ENCODE measurements around the gene NAALADL2. TPM values are rescaled to one million over a fixed set of nuclear protein-coding genes. Genes with fewer than 3 reads are reported as not detected.

Gene NAALADL2
- total RNA-seq, 1 experiment from 2014 or later: 4.7 TPM

DNA sequence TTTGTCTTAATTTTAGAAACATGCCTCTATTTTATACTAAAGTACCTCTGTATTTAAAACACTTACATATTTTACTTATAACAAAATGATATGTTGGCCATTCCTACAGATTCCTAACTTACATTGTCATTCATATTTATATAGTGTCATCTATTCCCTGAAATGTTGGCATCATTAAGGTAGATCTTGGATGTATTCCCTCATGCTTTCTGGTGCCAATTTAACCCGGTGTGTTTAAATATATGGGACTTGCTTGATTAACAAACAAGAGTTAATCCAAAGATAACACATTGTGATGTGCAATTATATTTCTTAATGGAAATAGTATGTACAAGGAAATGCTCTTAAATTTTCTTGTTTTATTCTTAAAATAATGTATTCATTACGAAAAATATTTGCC is 352.3 kb downstream of the NAALADL2 start:
- H3K9me3 ChIP-seq (replicated peaks): no peaks in the 10 kb centered on the region
- no peak overlapping the region for H3K4me3 ChIP-seq
- no peaks in the 10 kb centered on the region for H3K27me3 ChIP-seq (replicated peaks)
- no peaks in the 10 kb centered on the region; the same call in 1 of the 2 replicates for H3K4me1 ChIP-seq (replicated peaks)
- H3K36me3 ChIP-seq: no peaks in the 10 kb centered on the region
- H3K27ac ChIP-seq: no peak overlapping the region
- no peak for DNase-seq (ENCODE audit: low read depth in 1 of 2, low spot score in 2 of 2)

DNA sequence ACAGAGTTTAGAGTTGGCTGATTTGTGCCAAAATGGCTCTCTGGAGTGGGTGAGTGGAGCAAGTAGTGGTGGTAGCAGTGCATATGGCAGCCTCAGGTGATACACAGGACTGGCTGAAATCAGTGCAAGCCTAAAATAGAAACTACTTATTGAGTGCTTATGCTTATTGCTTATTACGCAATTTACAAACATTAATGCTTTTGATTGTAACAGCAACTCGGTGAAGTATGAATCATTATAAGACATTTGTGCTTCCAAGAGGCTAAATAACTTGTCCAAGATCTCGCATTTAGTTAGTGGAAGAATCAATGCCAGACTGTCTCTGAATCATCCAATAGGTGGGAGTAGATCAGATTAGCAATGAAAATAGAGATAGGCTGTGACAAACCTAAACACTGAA is 353.8 kb downstream of the NAALADL2 start:
- Histone ChIP-seq H3K9me3 (replicated peaks) (no peaks in the 10 kb centered on the region), H3K4me3 (no peak overlapping the region), H3K36me3 (no peaks in the 10 kb centered on the region), H3K27ac (no peak overlapping the region), H3K4me1 (replicated peaks) (no peaks in the 10 kb centered on the region), H3K27me3 (replicated peaks) (no peaks in the 10 kb centered on the region)
- no peak for DNase-seq (ENCODE audit: low read depth in 1 of 2, low spot score in 2 of 2)

DNA sequence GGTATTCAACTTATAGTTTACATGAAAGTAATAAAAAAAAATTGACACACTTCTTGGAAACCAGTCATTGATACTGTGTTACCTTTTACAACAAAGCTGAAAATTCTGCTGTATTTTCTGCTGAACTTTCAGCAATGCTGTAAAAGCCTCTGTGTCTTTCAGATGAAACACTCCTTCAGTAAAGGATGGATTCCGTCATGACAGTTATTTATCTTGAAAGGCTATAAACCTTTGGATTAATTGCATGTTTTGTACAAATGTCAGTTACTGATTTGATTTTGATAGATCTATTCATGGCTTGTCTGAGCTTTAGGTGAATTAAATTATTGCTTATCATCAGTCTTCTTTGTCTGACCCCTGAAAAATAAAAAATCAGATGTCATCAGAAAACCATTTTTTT is 355.1 kb downstream of the NAALADL2 start:
- Histone ChIP-seq H3K27me3 (replicated peaks) (no peaks in the 10 kb centered on the region), H3K36me3 (no peaks in the 10 kb centered on the region), H3K4me3 (no peak overlapping the region), H3K9me3 (replicated peaks) (no peaks in the 10 kb centered on the region), H3K27ac (no peak overlapping the region), H3K4me1 (replicated peaks) (no peaks in the 10 kb centered on the region)
- no peak for DNase-seq (ENCODE audit: low read depth in 1 of 2, low spot score in 2 of 2)

DNA sequence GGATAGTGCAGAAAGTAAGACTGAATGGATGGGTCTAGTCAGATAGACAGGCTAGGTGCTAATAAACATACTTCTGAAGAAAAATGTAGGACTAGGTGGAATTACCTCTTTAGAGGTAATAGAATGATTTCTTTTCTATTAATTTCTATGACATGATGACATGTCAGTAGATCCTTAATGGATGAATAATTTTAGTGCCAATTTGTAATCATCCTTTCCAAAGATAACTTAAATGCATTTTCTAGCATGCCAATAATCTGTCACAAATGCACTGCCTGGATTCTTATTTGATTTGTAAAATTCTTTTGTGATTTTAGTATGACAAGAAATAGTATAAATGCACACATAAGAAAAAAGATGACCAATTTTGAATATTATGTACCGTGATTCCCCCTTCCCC is 356.7 kb downstream of the NAALADL2 start:
- Histone ChIP-seq H3K36me3 (no peaks in the 10 kb centered on the region), H3K27me3 (replicated peaks) (no peaks in the 10 kb centered on the region), H3K9me3 (replicated peaks) (no peaks in the 10 kb centered on the region), H3K4me1 (replicated peaks) (no peaks in the 10 kb centered on the region), H3K4me3 (no peak overlapping the region), H3K27ac (no peak overlapping the region)
- no peak for DNase-seq (ENCODE audit: low read depth in 1 of 2, low spot score in 2 of 2)

DNA sequence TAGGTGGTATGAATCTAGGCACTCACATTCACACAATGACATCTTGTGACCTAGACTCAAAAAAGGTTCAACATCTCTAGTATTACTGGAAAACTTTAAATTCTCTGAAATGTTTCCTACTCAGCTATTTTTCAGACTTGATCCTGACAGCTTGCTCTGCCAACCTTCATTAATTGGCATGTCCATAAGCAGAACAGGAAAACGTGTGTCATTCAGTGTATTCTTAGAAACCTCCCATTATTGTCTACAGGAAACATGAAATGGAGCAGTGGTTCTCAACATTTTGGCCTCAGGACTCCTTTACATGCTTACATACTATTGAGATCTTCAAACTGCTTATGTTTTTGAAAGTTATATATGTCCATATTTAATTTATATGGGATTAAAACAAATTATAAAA is 363.2 kb downstream of the NAALADL2 start:
- no peak for DNase-seq (ENCODE audit: low read depth in 1 of 2, low spot score in 2 of 2)
- H3K36me3 ChIP-seq: no peaks in the 10 kb centered on the region
- no peak overlapping the region for H3K4me3 ChIP-seq
- H3K4me1 ChIP-seq (replicated peaks): no peaks in the 10 kb centered on the region
- H3K9me3 ChIP-seq (replicated peaks): no peaks in the 10 kb centered on the region
- H3K27ac ChIP-seq: no peak overlapping the region
- no peaks in the 10 kb centered on the region for H3K27me3 ChIP-seq (replicated peaks)

DNA sequence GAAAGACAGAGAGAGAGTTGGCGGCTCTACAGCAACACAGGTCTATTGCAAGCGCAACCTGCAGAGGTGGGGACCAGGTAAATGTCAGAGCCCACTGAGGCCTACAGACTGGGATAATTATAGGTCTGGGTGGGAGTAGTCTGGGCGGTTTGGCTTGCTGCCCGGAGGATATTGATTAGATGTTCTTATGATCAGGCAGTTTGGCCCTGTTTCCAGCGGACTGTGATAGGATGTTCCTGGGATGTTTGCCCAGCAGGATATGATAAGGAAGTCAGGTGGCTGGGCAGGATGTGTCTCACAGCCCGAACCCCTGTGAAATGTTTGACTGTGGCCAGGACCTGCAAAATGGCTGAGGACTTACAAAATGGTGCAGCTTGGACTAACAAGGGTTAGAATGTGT is 364.9 kb downstream of the NAALADL2 start:
- no peaks in the 10 kb centered on the region for H3K36me3 ChIP-seq
- no peak for DNase-seq (ENCODE audit: low read depth in 1 of 2, low spot score in 2 of 2)
- no peaks in the 10 kb centered on the region for H3K4me1 ChIP-seq (replicated peaks)
- H3K9me3 ChIP-seq (replicated peaks): no peaks in the 10 kb centered on the region
- H3K27ac ChIP-seq: no peak overlapping the region
- H3K4me3 ChIP-seq: no peak overlapping the region
- no peaks in the 10 kb centered on the region for H3K27me3 ChIP-seq (replicated peaks)

DNA sequence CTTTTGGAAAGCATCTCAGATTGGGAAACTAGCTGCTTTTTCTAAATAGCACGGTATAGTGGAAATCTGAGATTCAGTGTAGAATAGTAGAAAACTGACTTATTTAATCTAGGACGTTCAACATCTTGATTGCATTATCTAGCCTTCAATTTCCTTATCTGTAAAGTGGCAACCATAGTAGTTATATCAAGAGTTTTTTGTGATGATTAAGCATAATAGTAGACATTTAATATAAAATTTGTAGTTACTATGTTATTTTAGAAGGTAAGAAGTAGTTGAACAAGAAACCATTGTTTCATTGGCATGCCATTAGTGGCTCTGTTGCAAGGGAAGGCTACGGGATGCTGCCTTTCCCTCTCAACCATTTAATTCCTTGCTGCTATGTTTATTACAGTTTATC is 367.3 kb downstream of the NAALADL2 start:
- DNase-seq (ENCODE audit: low read depth in 1 of 2, low spot score in 2 of 2): no peak
- no peak overlapping the region for H3K27ac ChIP-seq
- H3K36me3 ChIP-seq: no peaks in the 10 kb centered on the region
- no peak overlapping the region for H3K4me3 ChIP-seq
- H3K4me1 ChIP-seq (replicated peaks): no peaks in the 10 kb centered on the region
- H3K9me3 ChIP-seq (replicated peaks): no peaks in the 10 kb centered on the region
- H3K27me3 ChIP-seq (replicated peaks): no peaks in the 10 kb centered on the region

DNA sequence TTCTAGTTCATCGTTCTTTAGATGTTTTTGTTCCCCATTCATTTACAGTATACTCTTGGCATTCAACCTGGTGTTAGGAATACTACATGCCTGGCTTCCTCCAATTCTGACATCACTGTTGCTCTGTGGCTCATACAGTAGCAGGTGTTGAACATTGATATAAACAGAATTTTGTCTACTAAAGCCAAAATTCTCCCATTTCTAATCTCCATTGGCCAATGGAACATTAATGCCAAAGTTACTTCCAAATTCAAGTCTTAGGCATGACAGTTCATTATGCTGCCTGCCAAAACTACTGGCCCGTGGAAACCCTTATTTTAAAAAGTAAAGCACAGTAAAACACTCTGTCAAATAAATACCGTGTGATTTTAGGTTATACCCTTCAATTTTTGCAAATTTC is 368.0 kb downstream of the NAALADL2 start:
- Histone ChIP-seq H3K36me3 (no peaks in the 10 kb centered on the region), H3K4me1 (replicated peaks) (no peaks in the 10 kb centered on the region), H3K27ac (no peak overlapping the region), H3K4me3 (no peak overlapping the region), H3K27me3 (replicated peaks) (no peaks in the 10 kb centered on the region), H3K9me3 (replicated peaks) (no peaks in the 10 kb centered on the region)
- DNase-seq (ENCODE audit: low read depth in 1 of 2, low spot score in 2 of 2): no peak

DNA sequence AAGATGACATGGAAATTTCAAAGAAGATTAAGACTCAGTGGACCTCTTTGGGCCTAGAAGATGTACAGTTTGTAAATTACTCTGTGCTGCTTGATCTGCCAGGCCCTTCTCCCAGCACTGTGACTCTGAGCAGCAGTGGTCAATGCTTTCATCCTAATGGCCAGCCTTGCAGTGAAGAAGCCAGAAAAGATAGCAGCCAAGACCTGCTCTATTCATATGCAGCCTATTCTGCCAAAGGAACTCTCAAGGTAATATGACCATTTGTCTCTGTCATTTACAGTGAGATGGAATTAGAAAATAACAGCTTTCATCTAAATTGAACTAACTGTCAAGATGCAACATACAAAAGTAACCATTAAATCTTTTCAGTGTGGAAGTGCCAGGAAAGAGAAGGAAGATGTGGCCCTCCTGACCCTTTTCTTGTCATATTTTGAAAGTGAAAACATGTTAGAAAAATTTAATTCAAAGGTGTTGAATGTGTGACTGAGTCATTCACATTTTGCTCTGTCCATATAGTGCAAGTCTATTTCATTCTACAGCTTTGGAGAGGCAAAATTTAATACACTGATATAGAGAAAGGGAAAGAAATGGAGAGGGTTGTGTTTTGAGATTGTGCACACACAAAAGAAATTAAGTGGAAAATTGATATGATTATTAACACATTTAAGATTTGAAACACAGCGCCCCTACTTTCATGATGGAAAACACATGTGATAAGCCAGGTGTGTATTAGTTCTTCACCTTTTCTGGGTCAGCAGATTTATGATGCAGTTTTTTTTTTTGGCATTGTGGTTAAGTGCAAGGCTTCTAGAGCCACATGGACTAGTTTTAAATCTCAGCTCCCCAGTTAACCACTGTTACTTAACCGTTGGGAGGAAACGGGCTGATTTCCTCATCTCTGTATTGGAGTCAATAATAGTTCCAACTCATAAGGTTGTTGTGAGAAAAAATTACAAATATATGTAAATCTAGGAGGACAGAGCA is 375.1 kb downstream of the NAALADL2 start:
- H3K4me1 ChIP-seq (replicated peaks): no peaks in the 10 kb centered on the region
- DNase-seq (ENCODE audit: low read depth in 1 of 2, low spot score in 2 of 2): no peak
- H3K27me3 ChIP-seq (replicated peaks): no peaks in the 10 kb centered on the region
- H3K4me3 ChIP-seq: no peak overlapping the region
- H3K9me3 ChIP-seq (replicated peaks): no peaks in the 10 kb centered on the region
- H3K27ac ChIP-seq: no peak overlapping the region
- H3K36me3 ChIP-seq: no peaks in the 10 kb centered on the region

DNA sequence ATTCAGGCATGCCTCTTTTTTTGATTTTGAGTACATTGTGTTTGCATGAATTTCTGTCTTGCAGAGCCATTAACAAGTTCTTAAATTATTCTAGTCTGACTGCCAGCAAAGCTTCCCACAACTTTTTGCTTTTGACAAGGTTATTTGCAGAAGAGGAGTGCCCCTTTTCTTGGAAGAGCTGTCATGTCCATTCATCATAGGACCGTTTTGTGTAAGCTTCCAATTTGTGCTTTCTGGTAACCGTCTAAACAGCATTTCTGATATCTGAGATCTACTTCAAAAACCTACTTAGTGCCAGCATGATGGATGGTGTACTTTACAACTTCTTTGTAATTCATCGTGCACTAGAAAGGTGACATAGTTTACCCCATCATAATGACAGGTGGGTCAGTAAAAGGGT is 379.7 kb downstream of the NAALADL2 start:
- no peaks in the 10 kb centered on the region for H3K27me3 ChIP-seq (replicated peaks)
- no peak for DNase-seq (ENCODE audit: low read depth in 1 of 2, low spot score in 2 of 2)
- no peaks in the 10 kb centered on the region for H3K4me1 ChIP-seq (replicated peaks)
- no peak overlapping the region for H3K4me3 ChIP-seq
- H3K27ac ChIP-seq: no peak overlapping the region
- no peaks in the 10 kb centered on the region for H3K36me3 ChIP-seq
- H3K9me3 ChIP-seq (replicated peaks): no peaks in the 10 kb centered on the region

DNA sequence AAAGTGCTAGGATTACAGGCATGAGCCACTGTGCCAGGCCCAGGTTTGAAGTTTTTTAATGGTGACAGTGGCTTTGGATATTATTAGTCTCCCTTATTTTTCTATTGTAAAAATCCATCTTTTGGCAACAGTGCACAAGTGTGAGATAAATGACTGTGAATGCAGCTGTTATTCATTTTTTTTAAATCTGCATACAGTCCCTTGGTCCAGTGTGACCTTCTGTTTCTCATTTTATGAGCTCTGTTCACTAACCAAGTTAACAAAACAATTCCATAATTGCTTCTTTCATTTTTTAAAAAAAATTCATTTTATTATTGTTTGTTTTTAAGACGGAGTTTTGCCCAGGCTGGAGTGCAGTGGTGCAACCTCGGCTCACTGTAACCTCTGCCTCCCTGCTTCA is 381.8 kb downstream of the NAALADL2 start:
- Histone ChIP-seq H3K36me3 (no peaks in the 10 kb centered on the region), H3K27ac (no peak overlapping the region), H3K27me3 (replicated peaks) (no peaks in the 10 kb centered on the region), H3K9me3 (replicated peaks) (no peaks in the 10 kb centered on the region), H3K4me1 (replicated peaks) (no peaks in the 10 kb centered on the region), H3K4me3 (no peak overlapping the region)
- DNase-seq (ENCODE audit: low read depth in 1 of 2, low spot score in 2 of 2): no peak

DNA sequence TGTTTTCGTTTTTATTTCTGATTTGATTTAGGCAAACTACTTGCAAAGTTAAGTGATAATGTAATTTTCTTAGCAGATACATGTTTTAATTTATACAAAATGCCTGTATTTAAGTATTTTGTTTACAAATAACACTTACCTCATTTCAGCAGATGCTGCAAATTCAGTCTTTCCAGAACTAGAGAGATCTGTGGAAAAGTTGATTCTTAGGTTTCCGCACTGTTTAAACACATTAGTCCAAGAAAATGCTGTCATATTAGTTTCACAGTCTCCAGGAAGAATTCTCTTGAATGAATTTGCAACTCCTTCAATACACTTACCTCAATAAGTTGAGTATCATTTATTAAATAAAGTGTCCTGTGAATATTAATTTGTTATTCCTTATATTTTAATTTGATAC is 383.1 kb downstream of the NAALADL2 start:
- Histone ChIP-seq H3K27me3 (replicated peaks) (no peaks in the 10 kb centered on the region), H3K4me3 (no peak overlapping the region), H3K9me3 (replicated peaks) (no peaks in the 10 kb centered on the region), H3K4me1 (replicated peaks) (no peaks in the 10 kb centered on the region), H3K27ac (no peak overlapping the region), H3K36me3 (no peaks in the 10 kb centered on the region)
- no peak for DNase-seq (ENCODE audit: low read depth in 1 of 2, low spot score in 2 of 2)

DNA sequence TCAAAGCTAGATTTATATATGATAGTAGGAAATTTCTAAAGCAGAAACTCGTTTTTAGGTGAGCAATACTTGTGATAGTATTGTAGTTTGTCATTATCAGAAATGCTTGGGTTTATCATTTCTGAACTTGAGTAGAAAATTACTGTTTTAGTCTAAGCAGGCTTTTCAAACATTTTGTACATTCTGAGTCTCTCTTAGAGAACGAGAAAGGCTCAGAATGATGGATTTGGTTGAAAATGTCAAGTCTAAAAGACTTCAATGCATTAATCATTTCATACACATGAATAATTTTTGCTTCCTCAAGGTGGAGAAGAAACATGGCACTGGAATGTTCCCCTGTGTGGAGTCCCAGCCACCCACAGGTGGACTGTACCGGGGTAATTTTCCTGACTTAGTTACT is 387.1 kb downstream of the NAALADL2 start:
- DNase-seq (ENCODE audit: low read depth in 1 of 2, low spot score in 2 of 2): no peak

DNA sequence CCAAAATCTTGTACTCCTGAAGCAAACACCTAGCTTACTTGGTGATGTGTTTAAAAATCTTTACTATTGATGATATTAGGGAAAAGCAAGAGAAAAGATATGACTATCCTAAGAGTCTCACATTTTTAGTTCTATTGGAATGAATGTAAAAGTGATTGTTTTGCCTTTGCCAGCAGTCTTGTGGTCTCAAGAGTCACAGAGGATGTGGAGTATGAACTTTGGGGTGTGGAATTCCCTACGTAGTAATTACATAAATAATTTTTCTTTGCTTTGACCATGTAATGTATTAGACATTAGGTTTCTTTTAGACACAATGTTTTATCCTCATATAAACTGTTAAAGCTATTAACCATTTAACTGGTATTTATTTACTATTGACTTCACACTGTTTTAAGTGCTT is 387.6 kb downstream of the NAALADL2 start:
- Histone ChIP-seq H3K27me3 (replicated peaks) (no peaks in the 10 kb centered on the region), H3K4me3 (no peak overlapping the region), H3K27ac (no peak overlapping the region), H3K9me3 (replicated peaks) (no peaks in the 10 kb centered on the region), H3K36me3 (no peaks in the 10 kb centered on the region), H3K4me1 (replicated peaks) (no peaks in the 10 kb centered on the region)
- no peak for DNase-seq (ENCODE audit: low read depth in 1 of 2, low spot score in 2 of 2)

More for the DNA sequence above, 387.1 kb downstream of the NAALADL2 start:
- Histone ChIP-seq H3K36me3 (no peaks in the 10 kb centered on the region), H3K9me3 (replicated peaks) (no peaks in the 10 kb centered on the region), H3K27ac (no peak overlapping the region), H3K4me3 (no peak overlapping the region), H3K4me1 (replicated peaks) (no peaks in the 10 kb centered on the region), H3K27me3 (replicated peaks) (no peaks in the 10 kb centered on the region)

DNA sequence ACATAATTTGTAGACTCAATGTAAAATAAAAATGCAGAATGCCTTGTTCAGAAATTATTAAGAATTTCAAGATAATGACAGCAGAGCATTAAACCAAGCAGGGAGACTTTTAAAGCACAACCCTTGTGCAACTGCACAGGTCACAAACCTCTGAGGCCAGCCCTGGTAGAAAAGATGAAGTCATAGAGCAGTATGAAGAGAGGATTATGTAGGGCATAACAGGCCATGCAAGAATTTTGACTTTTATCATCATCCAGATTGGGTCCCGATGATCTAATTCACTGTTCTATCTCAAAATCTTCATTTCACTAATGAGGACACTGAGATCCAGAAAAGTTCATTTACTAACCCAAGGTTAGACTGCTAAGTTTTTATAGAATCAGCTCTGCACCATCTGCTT is 388.5 kb downstream of the NAALADL2 start:
- DNase-seq (ENCODE audit: low read depth in 1 of 2, low spot score in 2 of 2): no peak
- H3K4me3 ChIP-seq: no peak overlapping the region
- H3K36me3 ChIP-seq: no peaks in the 10 kb centered on the region
- H3K4me1 ChIP-seq (replicated peaks): no peaks in the 10 kb centered on the region
- H3K27me3 ChIP-seq (replicated peaks): no peaks in the 10 kb centered on the region
- H3K27ac ChIP-seq: no peak overlapping the region
- no peaks in the 10 kb centered on the region for H3K9me3 ChIP-seq (replicated peaks)

Data from SJSA1 (cell line).